Endothelial cell of umbilical vein (primary cell): ENCODE measurements around the gene FRRS1L. TPM values are rescaled to one million over a fixed set of nuclear protein-coding genes. Genes with fewer than 3 reads are reported as not detected.

Source experiments
- BruUV-seq: library from RNA; stranded (reverse); fragments of 400-500 nt; replicated peaks from 2 replicates; lab custom pipeline; 2021; lab: Mats Ljungman, UMichigan
- CTCF ChIA-PET: fragments of 300-600, 350-600 bp; sonication (Branson Sonifier 250); formaldehyde crosslinking; loops from one replicate; lab custom pipeline; 2021; ENCODE audit warnings: antibody characterized with exemption, inconsistent platforms; lab: Charles Lee
- POLR2A ChIA-PET: fragments of 300-600, 350-600 bp; sonication (Branson Sonifier 250); formaldehyde crosslinking; loops from one replicate; lab custom pipeline; 2021; ENCODE audit warnings: antibody characterized with exemption, inconsistent platforms; lab: Charles Lee
- DNase-seq: peaks from one replicate; pipeline ENCODE4 v3.0.0-alpha.2; 2011; ENCODE audit warnings: low read depth, low spot score
- FAIRE-seq: peaks from 2 replicates; lab custom pipeline; 2011; peaks lifted over from hg19 to GRCh38; lab: Jason Lieb, UNC
- H2AFZ ChIP-seq: 2 replicates; pipeline ENCODE4 v1.6.0; 2012; ENCODE audit warnings: low read depth, low read length, control low read depth, inconsistent platforms
- H3K27ac ChIP-seq: 2 replicates; pipeline ENCODE4 v1.5.1; 2011; ENCODE audit warnings: low read depth, mild to moderate bottlenecking, control low read depth, low read length, moderate library complexity; ENCODE audit not compliant: insufficient read depth
- H3K27me3 ChIP-seq, 2 experiments: 2 replicates each; pipeline versions ENCODE4 v1.6.0 to v1.6.1; 2011; ENCODE audit warnings: low read length in 2 of 2, mixed read lengths in 1 of 2; ENCODE audit not compliant: control insufficient read depth in 2 of 2, insufficient read depth in 2 of 2
- H3K36me3 ChIP-seq, 2 experiments: 2 replicates in 1 of 2; 3 replicates in 1 of 2; pipeline ENCODE4 v1.5.1; 2011; ENCODE audit warnings: low read length in 2 of 2, mild to moderate bottlenecking in 1 of 2, moderate library complexity in 1 of 2; ENCODE audit not compliant: control insufficient read depth in 2 of 2, insufficient read depth in 2 of 2; ENCODE audit errors: extremely low read depth in 1 of 2
- H3K4me1 ChIP-seq: 3 replicates; pipeline ENCODE4 v1.5.1; 2011; ENCODE audit warnings: mild to moderate bottlenecking, low read length; ENCODE audit not compliant: control insufficient read depth, insufficient read depth; ENCODE audit errors: extremely low read depth
- H3K4me2 ChIP-seq: 2 replicates; pipeline ENCODE4 v1.6.1; 2011; ENCODE audit warnings: low read length, control low read depth, mixed read lengths; ENCODE audit not compliant: insufficient read depth
- H3K4me3 ChIP-seq, 3 experiments: fragments of 200-600 bp in 1 of 3; sonication (generic), shearing (Covaris generic) in 1 of 3; replicated peaks in 1 of 3; 2 replicates each; pipeline ENCODE4 v1.5.1; 2011 to 2016; ENCODE audit warnings: control low read depth in 3 of 3, low read length in 3 of 3, mild to moderate bottlenecking in 2 of 3, inconsistent platforms in 1 of 3, low read depth in 1 of 3, moderate library complexity in 1 of 3; ENCODE audit not compliant: insufficient read depth in 1 of 3
- H3K79me2 ChIP-seq: 2 replicates; pipeline ENCODE4 v1.6.0; 2012; ENCODE audit warnings: low read length, inconsistent platforms; ENCODE audit not compliant: control insufficient read depth, insufficient read depth
- H3K9ac ChIP-seq: replicated peaks from 2 replicates; pipeline ENCODE3; 2011; ENCODE audit warnings: low read length, control low read depth; ENCODE audit not compliant: insufficient read depth; ENCODE audit errors: extremely low read depth
- H3K9me1 ChIP-seq: replicated peaks from 3 replicates; pipeline ENCODE4 v1.6.0; 2011; ENCODE audit warnings: mild to moderate bottlenecking, low read length; ENCODE audit not compliant: control insufficient read depth, insufficient read depth; ENCODE audit errors: extremely low read depth
- H3K9me3 ChIP-seq: replicated peaks from 2 replicates; pipeline ENCODE4 v1.5.1; 2012; ENCODE audit warnings: low read length, inconsistent platforms; ENCODE audit not compliant: control insufficient read depth, insufficient read depth
- H4K20me1 ChIP-seq: replicated peaks from 2 replicates; pipeline ENCODE3; 2011; ENCODE audit warnings: mild to moderate bottlenecking, low read length; ENCODE audit not compliant: control insufficient read depth, insufficient read depth; ENCODE audit errors: extremely low read depth
- EZH2 ChIP-seq: IDR thresholded peaks from 2 replicates; pipeline ENCODE4 v1.6.1; 2012; ENCODE audit warnings: borderline replicate concordance, low read depth, mild to moderate bottlenecking, moderate library complexity, low read length, inconsistent platforms; ENCODE audit not compliant: severe bottlenecking
- FOS ChIP-seq: IDR thresholded peaks from 2 replicates; pipeline ENCODE4 v1.6.1; 2011; ENCODE audit warnings: mild to moderate bottlenecking, low read length, moderate library complexity, borderline replicate concordance; ENCODE audit not compliant: insufficient read depth
- GATA2 ChIP-seq: IDR thresholded peaks from 2 replicates; pipeline ENCODE4 v1.7.0; 2011; ENCODE audit warnings: low read depth, mild to moderate bottlenecking, moderate library complexity, mixed read lengths, low read length; ENCODE audit not compliant: insufficient read length, insufficient read depth
- JUN ChIP-seq: IDR thresholded peaks from 2 replicates; pipeline ENCODE4 v1.6.1; 2011; ENCODE audit warnings: borderline replicate concordance, low read depth; ENCODE audit not compliant: insufficient read length, insufficient read depth
- MYC ChIP-seq: IDR thresholded peaks from one replicate; pipeline ENCODE4 v1.6.1; 2011; ENCODE audit warnings: mild to moderate bottlenecking, low read depth, low read length
- POLR2A ChIP-seq: IDR thresholded peaks from 2 replicates; pipeline ENCODE4 v1.6.1; 2012; ENCODE audit warnings: low read depth, mild to moderate bottlenecking, control low read depth, low read length
- POLR2AphosphoS5 ChIP-seq: IDR thresholded peaks from 2 replicates; pipeline ENCODE4 v1.6.1; 2012; ENCODE audit warnings: low read depth, mild to moderate bottlenecking, control low read depth, low read length, moderate library complexity; ENCODE audit not compliant: insufficient read depth
- dilution Hi-C: fragments of 300-500 bp; cut with MboI; formaldehyde crosslinking; loops from one replicate; pipeline ENCODE4 v1.15.0; 2019; ENCODE audit warnings: low sequenced_read_pairs; ENCODE audit not compliant: extremely low pct_ligation_motif_present
- intact Hi-C: fragments of 100-400 bp; cut with micrococcal nuclease; formaldehyde crosslinking; loops from one replicate; pipeline ENCODE4 v1.10.0; 2022
- polyA plus RNA-seq, 4 experiments: library from polyadenylated mRNA; depleted of rRNA in 3 of 4; stranded (reverse) in 3 of 4; unstranded in 1 of 4; fragments of >200 nt; gene quantifications; 2 replicates each; pipeline versions ENCODE4 v1.2.1 to v1.2.3, GENCODE V29; 2011 to 2012; ENCODE audit warnings: missing spikeins in 1 of 4
- total RNA-seq: library from RNA; stranded (reverse); gene quantifications from 2 replicates; pipeline ENCODE4 v1.2.3, GENCODE V29; 2021
- TF ChIP-seq, protein P1 (sequence below), 2 donors: IDR thresholded peaks; 1 replicate in 1 of 2; 2 replicates in 1 of 2; pipeline ENCODE4 v1.5.1; 2011; ENCODE audit warnings: low read length in 2 of 2, mild to moderate bottlenecking in 2 of 2, moderate library complexity in 2 of 2, control low read depth in 1 of 2, inconsistent platforms in 1 of 2, low read depth in 1 of 2; ENCODE audit not compliant: insufficient read depth in 1 of 2; ENCODE audit errors: extremely low read depth in 1 of 2
- TF ChIP-seq, protein P2 (sequence below): IDR thresholded peaks from 2 replicates; pipeline ENCODE4 v1.6.1; 2011; ENCODE audit not compliant: insufficient read depth, insufficient read length

FRRS1L gene
- total and polyA plus RNA-seq, 2 donors (not counting 3 experiments of a cell fraction or from before 2014, with no cell fraction given) = not detected

DNA sequence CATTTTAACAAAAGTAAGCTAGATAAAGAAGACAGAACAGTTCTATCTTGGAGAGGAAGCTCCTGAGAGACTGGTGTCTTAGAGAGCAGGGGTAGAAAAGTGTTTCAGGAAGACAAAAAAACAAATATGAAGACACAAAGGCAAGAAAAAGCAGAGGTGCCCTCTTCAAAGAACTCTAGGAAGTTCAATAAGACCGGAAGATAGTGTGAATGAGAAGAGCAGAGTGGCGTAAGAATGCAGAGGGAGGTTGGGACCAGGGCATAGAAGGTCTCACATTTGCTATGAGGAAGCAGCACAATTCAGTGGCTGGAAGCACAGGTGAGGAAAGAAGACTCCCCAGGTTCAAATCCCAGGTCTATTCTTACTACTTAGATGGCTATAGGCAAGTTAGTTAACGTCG is 69.9 kb downstream of the FRRS1L start:
- H3K4me1 ChIP-seq = peaks cover 46% of the 10 kb centered on the region
- no peak overlapping the region for H3K4me2 ChIP-seq
- DNase-seq (no peak), FAIRE-seq (no peak)
- no peak for TF ChIP-seq POLR2AphosphoS5
- TF ChIP-seq POLR2A = no peak
- TF ChIP-seq GATA2 = no peak
- TF ChIP-seq FOS = no peak
- no peak for TF ChIP-seq MYC
- TF ChIP-seq, protein P1, sequence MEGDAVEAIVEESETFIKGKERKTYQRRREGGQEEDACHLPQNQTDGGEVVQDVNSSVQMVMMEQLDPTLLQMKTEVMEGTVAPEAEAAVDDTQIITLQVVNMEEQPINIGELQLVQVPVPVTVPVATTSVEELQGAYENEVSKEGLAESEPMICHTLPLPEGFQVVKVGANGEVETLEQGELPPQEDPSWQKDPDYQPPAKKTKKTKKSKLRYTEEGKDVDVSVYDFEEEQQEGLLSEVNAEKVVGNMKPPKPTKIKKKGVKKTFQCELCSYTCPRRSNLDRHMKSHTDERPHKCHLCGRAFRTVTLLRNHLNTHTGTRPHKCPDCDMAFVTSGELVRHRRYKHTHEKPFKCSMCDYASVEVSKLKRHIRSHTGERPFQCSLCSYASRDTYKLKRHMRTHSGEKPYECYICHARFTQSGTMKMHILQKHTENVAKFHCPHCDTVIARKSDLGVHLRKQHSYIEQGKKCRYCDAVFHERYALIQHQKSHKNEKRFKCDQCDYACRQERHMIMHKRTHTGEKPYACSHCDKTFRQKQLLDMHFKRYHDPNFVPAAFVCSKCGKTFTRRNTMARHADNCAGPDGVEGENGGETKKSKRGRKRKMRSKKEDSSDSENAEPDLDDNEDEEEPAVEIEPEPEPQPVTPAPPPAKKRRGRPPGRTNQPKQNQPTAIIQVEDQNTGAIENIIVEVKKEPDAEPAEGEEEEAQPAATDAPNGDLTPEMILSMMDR (IDR thresholded peaks at IDR 0.05; ENCODE audit: extremely low read depth in 1 of 2, insufficient read depth in 1 of 2, low read depth in 1 of 2, low read length in 2 of 2) = no peak
- no peak for TF ChIP-seq EZH2
- TF ChIP-seq JUN = no peak
- TF ChIP-seq, protein P2, sequence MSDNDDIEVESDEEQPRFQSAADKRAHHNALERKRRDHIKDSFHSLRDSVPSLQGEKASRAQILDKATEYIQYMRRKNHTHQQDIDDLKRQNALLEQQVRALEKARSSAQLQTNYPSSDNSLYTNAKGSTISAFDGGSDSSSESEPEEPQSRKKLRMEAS = no peak
- peaks cover 2% of the 10 kb centered on the region for H4K20me1 ChIP-seq
- dilution Hi-C loops = no loop called here
- H3K9ac ChIP-seq = no peak overlapping the region
- H3K27ac ChIP-seq = no peak overlapping the region
- H3K9me1 ChIP-seq = no peaks in the 10 kb centered on the region
- H3K9me3 ChIP-seq = no peaks in the 10 kb centered on the region
- no peak overlapping the region for H3K4me3 ChIP-seq
- CTCF ChIA-PET = interaction anchor here (2.5 to 2.9 kb wide), 2 partner anchors 10 to 12 kb away, joined by 13 read pairs; no protein-coding TSS in a partner anchor
- BruUV-seq = no TSS peak
- intact Hi-C loops = no loop called here
- H3K27me3 ChIP-seq = no peaks in the 10 kb centered on the region
- H2AFZ ChIP-seq = no peak overlapping the region
- peaks cover 57% of the 10 kb centered on the region for H3K79me2 ChIP-seq
- POLR2A ChIA-PET = interaction anchor here (0.6 to 1.5 kb wide), 3 partner anchors 13 to 1458 kb away, joined by 3 to 4 read pairs (median 3); no protein-coding TSS in a partner anchor
- H3K36me3 ChIP-seq = peaks cover 0 to 2% of the 10 kb centered on the region in 2 experiments
